Globus pallidus (tissue), 1 donor: Measurements from ENCODE around the gene FOXL2.

Source experiments
- DNase-seq: peaks from one replicate; pipeline ENCODE4 v3.0.0-alpha.2; 2015; ENCODE audit warnings: low spot score

FOXL2 gene

GRCh38 chr3:138946663-138947494 is at the start of gene FOXL2, which contains the start of gene FOXL2NB:
Gene FOXL2 (minus strand): TSS chr3:138947137. CDS start chr3:138946722, 415 bp downstream.
Gene FOXL2NB (plus strand): TSS chr3:138947217. CDS start chr3:138947365, 148 bp downstream.
- no peak for DNase-seq

- DNase-seq = no peak
Observed at GRCh38 chr3:138995706-138996105, 48.8 kb upstream of the FOXL2 start.

- DNase-seq = no peak
Observed at GRCh38 chr3:138987181-138987580, 40.2 kb upstream of the FOXL2 start.

- no peak for DNase-seq
Observed at GRCh38 chr3:138985932-138986331, 39.0 kb upstream of the FOXL2 start.

- DNase-seq = no peak
Observed at GRCh38 chr3:138984816-138985215, 37.9 kb upstream of the FOXL2 start.

GRCh38 chr3:138976047-138976446 is 29.1 kb upstream of the FOXL2 start:
- DNase-seq = no peak

- no peak for DNase-seq
Observed at GRCh38 chr3:138975351-138975750, 28.4 kb upstream of the FOXL2 start.

GRCh38 chr3:138974462-138974861 is 27.5 kb upstream of the FOXL2 start:
- DNase-seq = no peak

GRCh38 chr3:138972941-138973340 is 26.0 kb upstream of the FOXL2 start:
- no peak for DNase-seq

DNA sequence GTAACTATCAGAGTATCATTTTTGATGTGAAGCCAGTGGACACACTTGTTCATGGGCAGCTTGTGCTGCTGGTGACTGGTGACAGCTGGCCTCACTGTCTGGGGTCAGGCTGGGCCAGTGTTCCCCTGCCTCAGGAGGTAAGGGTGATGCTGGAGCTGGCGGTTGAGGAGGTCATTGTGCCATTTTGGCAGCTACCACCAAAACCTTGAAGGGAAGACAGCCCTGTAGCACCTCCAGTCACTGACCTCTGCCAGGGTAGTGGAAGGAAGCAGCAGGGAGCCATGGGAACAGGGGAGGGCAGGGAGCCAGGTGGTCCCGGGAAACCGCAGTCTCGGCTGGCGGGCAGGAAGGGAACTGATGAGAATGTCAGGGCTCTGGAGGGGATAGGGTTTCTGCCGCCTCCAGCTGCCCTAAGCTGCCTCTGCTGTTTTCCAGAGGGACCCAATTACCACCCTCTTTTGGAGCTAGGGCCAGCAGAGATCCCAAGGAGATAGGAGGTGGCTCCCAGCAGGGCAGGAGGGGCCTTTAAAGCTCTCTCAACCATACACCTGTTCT is 24.9 kb upstream of the FOXL2 start:
- DNase-seq = no peak

GRCh38 chr3:138964923-138965322 is 18.0 kb upstream of the FOXL2 start:
- DNase-seq = no peak

DNA sequence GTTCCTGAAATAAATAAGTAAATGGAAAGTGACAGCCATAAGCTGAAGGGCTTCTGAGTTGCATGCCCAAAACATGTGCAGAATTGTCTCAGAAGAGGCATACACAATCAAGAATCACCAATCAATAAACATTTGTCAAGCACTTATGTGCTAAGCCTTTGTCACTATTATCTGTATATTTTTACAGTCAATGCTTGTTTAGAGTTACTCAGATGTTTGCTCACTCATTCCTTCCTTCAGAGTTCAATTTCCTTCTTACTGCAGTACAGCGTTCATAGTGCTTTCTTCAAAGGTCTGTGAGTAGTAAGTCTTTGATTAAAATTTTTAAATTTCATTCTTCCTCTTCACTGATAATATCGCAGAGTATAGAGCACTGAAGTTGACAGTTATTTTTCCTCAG is 17.3 kb upstream of the FOXL2 start:
- DNase-seq = no peak

GRCh38 chr3:138962854-138963560 is 16.1 kb upstream of the FOXL2 start:
- no peak for DNase-seq

DNA sequence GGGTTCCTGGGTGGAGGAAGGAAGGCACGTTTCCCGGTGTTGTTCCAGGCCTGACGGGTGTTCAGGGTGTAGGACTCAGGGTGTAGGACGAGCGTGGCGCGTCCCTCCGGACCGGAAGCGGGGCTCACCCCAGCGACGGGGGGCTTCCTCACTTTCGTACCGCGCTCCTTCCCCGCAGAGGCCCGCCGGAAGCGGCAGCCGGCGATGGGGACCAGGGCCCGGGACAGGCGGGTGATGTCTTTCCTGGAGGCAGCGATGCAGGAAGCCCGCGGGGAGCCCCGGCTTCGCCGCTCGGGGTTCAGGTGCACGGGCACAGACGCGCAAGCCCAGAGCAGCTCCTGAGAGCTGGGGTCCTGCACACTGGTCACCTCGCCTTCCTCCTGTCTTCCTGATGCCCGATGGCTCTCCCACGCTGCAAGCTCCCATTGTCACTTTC is 13.5 kb upstream of the FOXL2 start:
- DNase-seq = no peak

DNA sequence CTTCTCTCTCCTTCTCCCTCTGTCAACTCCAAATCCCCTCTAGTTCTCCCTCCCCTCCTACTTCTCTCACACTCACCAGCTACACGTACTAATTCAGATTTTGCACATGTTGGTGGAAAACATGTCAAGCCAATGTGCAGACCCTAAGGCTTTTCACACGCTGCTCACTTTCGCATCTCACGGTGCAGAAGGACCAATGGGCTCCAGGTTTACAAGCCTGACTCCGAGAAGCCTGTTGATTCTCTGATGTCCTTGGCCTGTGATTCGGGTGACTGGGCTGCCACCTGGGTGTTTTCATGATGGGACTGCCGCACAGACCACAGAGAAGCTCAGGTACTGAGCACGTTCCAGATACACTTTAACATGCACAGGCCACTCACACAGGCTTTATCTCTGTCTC is 3.8 kb upstream of the FOXL2 start:
- no peak for DNase-seq

DNA sequence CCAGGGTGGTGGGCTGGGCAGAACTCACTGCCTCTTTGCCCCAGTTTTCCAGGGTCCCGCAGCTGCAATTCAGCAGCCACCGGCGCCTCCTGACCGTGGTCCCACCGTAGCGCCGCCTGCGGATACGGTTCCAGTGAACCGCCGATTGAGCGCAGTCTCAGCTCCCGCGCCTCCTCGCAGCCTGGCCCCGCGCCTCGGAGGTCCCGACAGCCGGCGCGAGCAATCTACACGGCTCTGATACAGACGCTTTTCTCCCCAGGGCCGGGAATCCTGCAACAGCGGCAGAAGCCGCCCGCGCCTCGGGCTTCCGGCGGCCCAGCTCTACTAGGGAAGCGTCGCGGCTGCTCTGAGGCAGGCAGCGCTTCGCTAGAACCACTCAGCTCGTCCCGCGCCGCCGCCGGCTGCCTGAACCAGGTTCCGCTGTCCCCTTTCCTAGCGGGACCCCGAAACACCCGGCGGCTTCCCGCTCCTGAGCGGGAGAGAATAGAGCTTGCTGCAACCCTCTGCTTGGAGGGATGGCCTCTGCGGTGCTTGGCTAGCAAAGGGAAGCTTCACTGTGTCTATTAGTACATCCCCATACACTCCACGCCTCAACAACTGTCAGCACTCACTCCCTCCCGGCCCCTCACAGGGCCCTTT is 3.2 kb upstream of the FOXL2 start:
- DNase-seq = no peak

GRCh38 chr3:138949445-138950005 is 2.6 kb upstream of the FOXL2 start:
- DNase-seq = no peak

DNA sequence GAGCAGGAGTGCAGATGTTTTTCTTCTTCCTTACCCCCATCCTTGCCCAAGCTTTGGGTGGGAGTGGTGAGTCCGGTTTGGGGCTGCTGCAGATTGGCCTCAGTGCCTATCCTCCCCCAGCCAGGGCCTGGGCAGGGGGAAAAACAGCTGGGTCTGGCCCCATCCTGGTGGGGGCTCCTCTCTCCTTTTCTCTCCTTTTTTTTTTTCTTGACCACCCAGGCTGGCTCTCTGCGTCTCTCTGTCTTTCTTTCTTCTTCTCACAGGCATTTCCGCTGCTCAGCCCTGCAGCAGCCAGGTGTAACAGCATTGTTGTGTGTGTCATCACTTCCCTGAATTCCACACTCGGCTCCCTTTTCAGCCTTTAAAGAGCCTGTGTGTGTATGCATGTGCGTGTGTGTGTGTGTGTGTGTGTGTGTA is 2.1 kb upstream of the FOXL2 start:
- no peak for DNase-seq

DNA sequence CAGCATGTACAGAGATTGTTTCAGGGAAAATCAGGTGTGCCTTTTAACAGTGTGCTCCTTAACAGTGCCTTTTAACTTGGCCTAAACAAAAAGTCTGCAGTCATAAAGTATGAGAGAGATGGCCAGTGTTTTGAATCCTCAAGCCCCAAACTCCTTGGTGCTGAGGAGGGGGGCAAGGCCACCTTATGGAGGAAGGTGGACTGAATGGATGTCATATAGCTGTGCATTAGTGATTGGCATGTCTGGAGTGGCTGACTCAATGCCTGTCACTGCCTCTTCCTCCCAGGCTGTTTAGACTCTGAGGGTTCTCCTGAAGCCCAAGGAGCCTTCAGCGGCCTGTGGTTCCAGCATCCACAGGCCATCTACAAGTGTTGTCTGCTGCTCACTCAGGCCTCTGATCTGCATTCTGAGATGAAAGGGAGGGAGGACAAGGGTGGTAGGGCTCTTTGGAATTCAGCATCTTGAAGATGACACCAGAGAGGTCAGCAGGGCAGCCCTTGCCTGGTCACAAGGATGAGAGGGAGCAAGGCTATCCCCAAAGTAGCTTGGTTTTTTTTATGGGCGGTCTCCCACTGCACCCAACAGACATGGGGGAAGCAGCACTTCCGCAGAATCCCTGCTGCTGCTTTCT is 1.5 kb upstream of the FOXL2 start:
- no peak for DNase-seq

- DNase-seq = no peak
Observed at GRCh38 chr3:138947495-138948121, 671 bp upstream of the FOXL2 start.
